OCI-M2 (cell line): ENCODE measurements around the gene USP47.

Source experiments
- DNase-seq: peaks from one replicate; lab custom pipeline; 2025; ENCODE audit not compliant: unreplicated experiment; lab: John Stamatoyannopoulos, UW

Gene USP47

DNA sequence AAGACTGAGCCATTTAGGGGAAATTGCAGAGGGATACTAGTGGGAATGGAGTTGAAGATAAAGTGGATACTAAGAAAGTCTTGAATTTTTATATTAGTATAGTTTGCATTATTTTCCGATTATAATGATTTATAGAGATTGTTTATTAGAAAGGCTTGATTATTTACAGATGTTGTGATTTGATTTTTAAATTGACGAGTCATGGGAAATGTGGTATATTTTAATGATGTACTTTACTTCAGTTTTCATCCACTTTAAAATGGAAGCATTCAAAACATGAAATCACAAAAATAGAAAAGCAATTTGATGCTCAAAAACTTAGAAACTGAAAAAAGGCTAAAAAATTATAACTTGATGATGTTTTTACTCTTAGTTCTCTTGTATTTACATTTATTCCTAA, 21.2 kb downstream of the USP47 start:
- DNase-seq, result no peak

DNA sequence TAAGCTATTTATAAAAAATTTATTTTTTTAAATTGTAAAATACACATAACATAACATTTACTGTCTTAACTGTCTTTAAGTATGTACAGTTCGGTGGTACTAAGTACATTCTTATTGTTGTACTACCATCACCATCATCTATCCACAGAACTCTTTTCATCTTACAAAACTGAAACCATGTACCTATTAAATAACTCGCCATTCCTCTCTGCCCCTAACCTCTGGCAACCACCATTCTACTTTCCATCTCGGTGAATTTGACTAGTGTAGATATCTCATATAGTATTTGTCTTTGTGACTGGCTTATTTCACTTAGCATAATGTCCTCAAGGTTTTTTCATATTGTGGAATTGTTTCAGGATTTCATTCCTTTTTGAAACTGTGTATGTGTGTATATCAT, 22.6 kb downstream of the USP47 start:
- DNase-seq, result no peak

DNA sequence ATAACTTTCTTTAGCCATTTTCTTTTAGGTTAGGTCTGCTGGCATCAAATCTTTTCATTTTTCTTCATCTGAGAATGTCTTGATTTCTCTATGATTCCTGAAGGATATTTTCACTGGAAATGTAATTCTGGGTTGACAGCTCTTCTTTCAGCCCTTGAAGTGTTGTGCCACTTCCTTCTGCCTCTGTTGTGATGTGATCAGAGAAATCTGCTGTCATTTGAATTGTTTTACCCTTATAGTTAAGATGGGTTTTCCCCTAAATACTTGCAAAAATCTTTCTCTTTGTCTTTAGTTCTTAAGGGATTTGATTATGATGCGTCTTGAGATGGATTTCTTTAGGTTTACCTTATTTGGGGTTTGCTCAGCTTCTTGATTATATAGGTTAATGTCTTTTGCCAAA, 23.0 kb downstream of the USP47 start:
- no peak for DNase-seq

DNA sequence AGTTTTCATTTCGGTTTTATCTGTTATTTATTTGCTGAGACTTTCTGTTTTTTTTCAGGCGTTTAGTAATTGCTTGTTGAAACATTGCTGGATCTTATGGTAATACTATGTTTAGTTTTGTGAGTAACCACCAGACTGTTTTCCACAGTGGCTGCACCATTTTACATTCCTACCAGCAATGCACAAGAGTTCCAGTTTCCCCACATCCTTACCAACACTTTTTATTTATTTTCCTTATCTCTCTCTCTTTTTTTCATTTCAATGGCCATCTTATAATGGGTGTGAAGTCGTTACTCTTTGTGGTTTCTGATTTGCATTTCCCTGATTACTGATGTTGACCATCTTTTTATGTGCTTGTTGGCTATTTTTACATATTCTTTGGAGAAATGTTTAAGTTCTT, 23.7 kb downstream of the USP47 start:
- no peak for DNase-seq

DNA sequence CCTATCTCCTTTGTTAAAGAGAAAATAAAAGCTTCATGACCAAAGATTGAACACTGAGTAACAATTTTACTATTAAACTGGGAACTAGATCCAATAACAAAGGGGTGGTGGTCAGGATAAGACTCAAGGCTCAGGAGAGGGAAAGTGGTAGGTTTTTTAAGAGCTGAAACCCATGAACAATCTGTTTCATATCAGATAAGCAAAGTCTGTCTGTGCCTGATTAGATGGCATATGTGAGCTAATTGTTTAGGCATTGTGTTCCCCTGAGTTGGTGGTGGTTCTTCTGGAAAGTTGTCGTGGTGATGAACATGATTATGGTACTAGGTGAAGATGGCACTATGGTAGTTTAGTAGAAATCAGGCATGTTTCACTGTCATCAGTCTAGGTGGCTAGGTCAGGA, 24.4 kb downstream of the USP47 start:
- DNase-seq, result no peak

DNA sequence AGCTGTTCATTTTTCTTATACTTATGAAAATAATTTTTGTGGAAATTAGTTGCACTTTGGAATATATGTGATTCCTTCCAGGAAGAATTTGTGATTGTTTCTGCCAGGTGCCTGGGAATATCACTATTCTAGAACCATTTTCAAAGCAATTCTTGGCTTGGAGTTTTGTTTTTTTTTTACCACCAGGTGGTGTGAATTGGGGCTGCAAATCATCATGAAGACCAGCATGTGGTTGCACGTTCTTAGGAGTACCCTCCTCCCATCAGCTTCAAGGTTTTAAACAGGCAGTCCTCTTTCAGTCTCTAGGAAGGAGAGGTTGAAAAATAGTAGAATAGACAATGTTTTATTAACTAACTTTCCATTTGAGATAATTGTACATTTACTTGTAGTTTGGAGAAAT, 25.9 kb downstream of the USP47 start:
- DNase-seq, result no peak

DNA sequence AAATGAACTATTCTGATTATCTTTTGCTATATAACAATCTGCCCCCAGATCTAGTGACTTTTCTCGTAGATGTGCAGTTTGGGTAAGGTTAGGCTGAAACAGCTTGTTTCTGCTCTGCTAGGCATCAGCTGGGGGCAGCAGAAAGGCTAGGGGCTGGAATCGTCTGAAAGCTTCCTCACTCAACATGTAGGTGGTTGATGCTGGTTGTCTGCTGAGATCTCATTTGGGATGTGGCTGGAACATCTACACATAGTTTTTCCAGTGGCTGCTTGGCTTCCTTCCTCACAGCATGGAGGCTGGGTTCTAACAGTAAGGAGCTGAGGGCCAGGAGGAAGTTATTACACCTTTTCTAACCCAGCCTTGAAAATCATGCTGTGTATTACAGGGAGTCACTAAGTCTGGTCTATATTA, 30.2 kb downstream of the USP47 start:
- no peak for DNase-seq

DNA sequence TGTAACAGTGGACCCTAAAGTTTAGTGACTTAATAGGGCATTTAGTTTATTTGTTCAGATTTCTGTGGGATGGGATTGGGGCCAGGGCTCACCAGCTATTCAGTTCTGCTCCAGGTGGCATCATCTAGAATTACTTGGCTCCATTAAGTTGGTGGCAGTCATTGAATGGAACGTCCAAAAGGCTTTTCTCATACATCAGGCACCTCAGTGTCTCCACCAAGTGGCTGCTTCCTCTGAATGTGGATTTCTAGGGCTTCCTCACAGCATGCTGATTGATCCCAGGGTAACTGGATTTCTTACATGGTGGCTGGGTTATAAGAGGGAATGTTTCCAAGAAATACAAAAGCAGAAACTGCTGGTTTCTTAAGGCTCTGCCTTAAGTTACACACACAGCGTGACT, 34.7 kb downstream of the USP47 start:
- DNase-seq, result no peak

DNA sequence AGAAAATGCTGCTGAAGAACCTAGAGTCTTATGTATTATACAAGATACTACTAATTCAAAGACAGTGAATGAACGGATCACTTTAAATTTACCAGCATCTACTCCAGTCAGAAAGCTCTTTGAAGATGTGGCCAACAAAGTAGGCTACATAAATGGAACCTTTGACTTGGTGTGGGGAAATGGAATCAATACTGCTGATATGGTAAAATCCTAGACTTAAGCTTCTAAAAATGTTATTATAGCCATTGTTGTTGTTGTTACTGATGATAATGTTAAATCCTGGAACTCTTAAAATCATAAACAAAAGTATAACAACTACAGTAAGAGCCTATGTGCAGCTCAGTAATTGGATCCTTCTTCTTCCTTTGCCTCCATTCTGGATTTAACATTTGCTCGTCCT, 38.4 kb downstream of the USP47 start:
- DNase-seq, result no peak

DNA sequence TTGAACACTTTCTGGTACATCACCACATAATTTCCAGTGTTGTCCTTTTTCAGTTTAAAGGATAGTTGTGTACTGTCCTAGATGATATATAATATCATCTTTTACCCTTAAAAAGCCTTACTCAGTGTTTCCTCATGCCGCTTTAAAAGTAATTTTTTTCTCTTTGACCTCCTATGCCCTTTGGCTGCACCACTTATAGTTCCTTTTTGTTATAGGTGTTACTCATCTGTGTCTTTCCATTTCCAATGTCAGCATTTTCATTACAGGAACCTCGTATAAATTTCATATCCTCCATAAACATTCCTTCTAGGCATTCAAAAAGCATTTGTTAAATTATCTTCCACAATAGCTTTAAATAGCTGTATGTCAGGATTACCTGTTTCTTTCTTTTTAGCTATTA, 40.8 kb downstream of the USP47 start:
- DNase-seq, result no peak

DNA sequence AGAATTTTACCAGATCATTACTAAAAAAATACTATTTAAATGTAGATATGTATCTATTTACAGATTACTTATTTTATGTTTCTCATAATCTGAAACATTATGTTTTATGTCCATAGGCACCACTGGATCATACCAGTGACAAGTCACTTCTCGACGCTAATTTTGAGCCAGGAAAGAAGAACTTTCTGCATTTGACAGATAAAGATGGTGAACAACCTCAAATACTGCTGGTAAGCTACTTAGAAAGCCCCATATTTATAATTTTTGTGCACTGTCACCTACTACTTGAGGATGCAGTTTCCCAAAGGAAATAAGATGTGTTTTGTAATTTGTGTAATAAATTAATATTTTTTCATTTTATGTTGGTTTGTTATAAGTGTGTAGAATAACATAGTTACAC, 42.6 kb downstream of the USP47 start:
- DNase-seq, result no peak

DNA sequence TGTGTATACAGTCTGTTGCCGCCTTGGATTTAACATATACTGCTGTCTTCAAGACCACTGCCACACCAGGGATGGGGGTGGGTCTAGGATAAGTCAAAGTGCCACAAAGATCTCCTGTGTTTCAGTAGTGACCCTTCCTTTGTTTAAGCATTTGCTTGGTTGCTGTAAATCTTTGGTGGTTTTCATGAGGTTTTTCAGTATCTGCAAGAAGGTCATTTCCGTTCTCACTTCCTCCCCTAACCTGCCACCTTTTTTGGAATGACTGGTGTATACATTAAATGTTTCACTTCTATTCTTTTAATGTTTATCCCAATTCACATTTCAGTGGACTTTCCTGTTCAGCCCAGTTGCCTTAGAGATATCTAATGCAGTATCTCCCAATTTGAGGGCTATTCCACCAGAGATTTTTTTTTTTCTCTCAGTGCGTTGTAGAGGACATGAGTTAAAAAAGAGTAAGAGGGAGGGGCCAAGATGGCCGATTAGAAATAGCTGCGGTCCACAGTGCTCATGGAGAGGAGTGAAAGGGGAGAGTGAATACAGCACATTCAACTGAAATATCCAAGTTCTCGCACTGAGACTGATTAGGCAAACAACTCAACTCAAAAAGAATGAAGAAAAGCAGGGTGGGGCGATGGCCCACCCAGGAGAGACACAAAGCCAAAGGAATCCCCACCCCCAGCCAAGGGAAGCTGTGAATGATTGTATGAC, 43.2 kb downstream of the USP47 start:
- DNase-seq, result no peak

DNA sequence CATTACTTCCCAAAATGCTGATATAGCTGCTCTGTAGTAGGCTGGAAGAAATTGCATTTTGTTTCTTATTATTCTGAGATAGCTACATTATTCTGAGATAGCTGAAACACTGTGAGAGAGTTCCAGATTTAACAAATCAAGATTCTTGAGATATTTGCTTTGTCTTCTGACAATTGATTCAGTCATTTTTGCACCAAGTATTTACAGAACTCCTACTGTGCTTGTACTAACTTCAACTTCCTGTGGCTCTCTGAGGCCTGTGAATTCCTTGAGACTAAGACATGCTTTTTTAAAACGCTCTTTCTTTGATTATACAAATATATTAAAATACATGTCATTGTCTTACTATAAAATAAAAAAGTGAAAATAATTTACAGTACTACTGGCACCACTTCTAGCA, 52.7 kb downstream of the USP47 start:
- no peak for DNase-seq

DNA sequence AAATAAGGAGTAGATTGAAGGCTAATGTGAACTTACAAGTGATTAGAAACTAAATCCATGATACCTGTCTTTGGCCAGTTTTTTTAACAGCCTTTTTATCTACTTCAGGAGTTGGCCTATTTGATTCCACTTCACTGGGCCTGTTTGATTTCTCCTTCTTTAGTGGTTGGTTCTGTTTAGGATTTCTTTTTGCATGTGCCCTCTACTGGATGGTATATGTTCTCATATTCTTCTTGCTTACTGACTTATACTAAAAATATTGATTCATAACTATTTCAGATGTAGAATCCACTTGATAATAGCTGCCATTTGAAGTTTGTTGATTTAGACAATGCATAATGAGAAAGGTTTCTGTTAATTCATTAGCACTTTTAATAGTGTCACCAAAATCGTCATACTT, 53.9 kb downstream of the USP47 start:
- DNase-seq, result no peak

DNA sequence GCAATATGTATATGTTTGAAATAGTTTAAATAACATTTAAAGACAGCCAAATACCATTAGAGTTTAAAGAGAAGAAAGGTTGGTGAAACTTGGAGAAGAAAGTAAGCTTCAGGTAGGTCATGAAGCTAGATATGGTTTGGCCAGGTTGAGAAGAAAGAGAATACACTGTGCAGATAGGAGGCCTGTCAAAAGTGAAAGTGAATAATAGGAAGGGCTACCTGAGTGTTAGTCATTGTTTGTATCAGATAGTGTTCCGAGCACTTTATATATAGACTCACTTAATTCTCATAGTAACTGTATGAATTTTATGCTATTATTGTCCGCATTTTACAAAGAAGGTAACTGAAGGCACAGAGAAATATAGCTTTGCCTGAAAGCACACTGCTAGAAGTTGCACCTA, 56.9 kb downstream of the USP47 start:
- no peak for DNase-seq

DNA sequence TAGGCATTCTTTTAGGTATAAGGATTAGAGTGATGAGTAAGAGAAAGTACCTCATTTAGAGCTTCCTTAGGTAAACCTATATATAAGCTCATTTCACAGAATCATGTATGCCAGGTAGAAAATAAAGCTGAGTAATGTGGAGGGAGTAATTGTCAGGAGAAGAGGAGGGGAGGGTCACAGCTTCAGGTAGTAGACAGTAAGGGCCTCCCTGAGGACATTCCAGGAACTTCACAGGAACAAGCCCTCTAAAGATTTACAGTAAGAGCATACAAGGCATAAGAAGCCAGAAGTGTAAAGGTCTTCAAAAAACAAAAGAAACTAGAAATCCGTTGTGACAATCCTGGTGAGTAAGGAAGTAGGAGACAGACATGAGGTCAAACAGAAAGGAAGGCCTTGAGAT, 57.6 kb downstream of the USP47 start:
- no peak for DNase-seq

DNA sequence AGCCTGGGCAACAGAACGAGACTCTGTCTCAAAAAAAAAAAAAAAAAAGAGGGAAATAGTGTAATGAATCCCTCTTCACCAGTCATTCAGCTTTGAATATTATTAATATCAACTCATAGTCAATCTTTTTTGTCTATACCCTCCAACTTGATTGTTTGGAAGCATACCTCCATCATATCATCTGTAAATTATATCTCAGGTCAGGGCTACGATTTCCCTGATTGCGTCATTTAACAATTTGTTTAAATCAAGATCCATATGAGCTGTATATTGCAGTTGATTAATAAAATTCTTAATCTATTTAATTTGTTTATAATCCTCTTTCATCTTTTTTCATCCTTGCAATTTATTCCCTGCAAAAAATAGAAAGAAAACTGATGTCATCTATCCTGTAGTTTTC, 60.2 kb downstream of the USP47 start:
- DNase-seq, result no peak

DNA sequence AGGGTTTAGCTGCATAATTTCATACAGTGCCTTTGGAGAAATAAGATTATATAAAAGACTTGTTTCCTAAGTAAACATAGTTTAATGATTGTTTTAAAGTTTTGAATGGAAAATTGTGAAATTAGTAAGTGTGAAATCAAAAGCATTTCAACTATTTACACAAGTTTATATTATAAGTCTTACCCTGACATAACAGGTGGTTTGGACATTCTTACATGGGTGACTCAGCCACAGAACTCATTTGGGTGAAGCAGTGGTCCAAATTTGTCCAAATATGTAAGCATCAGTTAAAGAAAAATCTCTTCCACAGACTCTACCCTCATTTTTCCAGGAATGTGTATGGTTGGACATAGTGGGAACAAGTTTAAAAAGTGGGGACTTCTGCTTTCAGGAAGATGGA, 68.0 kb downstream of the USP47 start:
- no peak for DNase-seq

DNA sequence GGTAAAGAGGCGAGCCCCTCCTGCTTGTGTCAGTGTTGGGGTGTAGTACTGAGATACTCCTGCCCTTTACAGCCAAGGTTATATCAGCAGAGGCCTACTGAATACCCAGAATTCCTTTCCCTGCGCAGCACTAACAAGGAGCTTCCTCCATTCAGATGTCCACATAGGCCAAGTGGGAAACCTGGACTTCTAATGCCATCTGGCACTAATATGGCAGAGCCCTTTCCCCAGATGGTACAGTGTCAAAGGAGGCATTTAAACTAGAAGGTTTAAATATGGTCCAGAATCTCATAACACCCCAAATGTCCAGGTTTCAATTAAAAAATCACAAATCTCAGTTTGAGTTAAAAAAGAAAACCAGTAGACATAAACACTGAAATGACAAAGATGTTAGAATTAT, 68.8 kb downstream of the USP47 start:
- DNase-seq, result no peak

DNA sequence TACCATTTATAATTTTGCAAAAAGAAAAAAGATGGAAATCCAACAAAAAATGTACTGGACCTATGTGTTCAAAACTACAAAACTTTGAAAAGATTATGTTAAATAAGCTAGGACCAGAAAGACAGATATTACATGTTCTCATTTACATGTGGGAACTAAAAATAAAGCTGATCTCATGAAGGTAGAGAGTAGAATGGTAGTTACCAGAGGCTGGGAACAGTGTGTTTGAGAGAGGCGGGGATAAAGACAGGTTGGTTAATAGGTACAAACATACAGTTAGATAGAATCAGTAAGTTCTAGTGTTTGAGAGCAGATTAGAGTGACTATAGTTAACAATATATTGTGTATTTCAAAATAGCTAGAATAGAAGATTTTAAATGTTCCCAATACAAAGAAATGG, 71.6 kb downstream of the USP47 start:
- DNase-seq, result no peak

DNA sequence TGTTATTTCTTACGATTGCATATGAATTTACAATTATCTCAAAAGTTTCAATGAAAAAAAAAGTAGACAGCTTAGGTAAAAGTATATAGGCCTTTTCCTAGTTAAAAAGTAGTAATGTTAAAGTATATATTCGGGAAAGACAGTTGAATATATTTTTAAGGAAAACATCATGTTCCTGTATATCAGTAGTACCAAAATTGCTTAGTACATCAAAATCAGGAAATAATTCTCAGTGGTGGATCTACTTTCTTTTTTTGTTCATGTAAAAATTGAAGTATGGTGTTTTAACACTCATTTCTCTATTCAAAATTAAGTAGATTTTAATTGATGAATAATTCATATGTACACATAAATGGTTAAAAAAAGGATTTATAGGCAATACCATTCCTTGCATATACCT, 73.9 kb downstream of the USP47 start:
- no peak for DNase-seq

DNA sequence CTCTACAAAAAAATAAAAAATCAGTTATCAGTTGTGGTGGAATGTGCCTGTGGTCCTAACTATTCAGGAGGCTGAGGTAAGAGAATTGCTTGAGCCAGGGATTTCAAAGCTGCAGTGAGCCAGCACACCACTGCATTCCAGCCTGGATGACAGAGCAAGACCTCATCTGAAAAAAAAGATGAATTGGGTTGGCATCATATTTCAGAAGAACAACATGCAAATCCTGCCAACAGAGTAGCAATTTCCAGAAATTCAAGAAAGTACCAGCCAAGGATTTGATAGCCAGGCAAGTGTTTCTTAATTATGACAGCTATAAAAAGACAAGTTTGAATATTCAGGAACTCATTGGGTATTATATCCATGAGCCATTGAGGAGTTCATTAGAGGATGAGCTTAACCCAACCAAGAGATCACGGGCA, 75.2 kb downstream of the USP47 start:
- DNase-seq, result no peak

DNA sequence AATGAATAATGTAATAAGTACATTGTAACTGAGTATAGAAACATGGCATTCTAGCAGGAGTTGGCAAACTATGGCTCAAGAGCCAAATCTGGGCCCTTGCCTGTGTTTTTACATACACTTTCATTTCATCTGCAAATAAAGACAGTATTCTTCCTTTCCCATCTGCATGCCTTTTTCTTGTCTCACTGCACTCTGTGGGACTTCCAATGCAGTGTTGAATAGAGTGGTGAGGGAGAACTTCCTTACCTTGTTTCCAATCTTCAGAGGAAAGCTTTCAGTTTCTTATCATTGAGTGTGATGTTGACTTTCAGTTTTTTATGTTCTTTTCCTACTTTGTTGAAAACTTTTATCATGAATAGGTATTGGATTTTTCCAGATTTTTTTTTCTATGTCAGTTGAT, 82.1 kb downstream of the USP47 start:
- no peak for DNase-seq

DNA sequence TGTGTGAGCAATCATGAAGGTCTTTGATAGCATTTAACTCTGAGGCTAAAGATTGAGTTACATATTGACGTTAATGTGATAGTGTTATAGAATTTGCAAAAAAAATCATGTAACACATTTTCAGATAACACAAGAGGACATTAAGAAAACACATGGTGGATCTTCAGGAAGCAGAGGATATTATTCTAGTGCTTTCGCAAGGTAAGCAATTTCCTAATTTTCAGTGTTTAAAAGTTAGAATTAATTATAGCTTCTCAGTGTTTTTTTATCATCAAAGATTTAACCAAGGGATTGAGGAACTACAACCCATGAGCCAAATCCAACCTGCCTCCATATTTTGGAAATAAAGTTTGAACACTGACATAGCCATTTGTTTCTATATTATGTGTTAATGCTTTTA, 88.1 kb downstream of the USP47 start:
- DNase-seq, result no peak
